Renal cortex interstitium (tissue), 11 donors: Measurements from ENCODE around the gene CCDC148. TPM values are rescaled to one million over a fixed set of nuclear protein-coding genes. Genes with fewer than 3 reads are reported as not detected.

ENCODE experiments used
- DNase-seq, 11 donors: peaks; one replicate each; pipeline ENCODE4 v3.0.0-alpha.2; 2013; ENCODE audit warnings: low read depth in 9 of 11, low spot score in 4 of 11; ENCODE audit errors: extremely low read depth in 1 of 11
- polyA plus RNA-seq, 3 donors: library from polyadenylated mRNA; unstranded; fragments of 120-200 nt; gene quantifications; one replicate each; pipeline ENCODE4 v1.2.1, GENCODE V29; 2013; ENCODE audit not compliant: insufficient read length in 3 of 3

The CCDC148 gene
- polyA plus RNA-seq, 3 donors: 8.0 to 12.7 (median 8.4) TPM

DNA sequence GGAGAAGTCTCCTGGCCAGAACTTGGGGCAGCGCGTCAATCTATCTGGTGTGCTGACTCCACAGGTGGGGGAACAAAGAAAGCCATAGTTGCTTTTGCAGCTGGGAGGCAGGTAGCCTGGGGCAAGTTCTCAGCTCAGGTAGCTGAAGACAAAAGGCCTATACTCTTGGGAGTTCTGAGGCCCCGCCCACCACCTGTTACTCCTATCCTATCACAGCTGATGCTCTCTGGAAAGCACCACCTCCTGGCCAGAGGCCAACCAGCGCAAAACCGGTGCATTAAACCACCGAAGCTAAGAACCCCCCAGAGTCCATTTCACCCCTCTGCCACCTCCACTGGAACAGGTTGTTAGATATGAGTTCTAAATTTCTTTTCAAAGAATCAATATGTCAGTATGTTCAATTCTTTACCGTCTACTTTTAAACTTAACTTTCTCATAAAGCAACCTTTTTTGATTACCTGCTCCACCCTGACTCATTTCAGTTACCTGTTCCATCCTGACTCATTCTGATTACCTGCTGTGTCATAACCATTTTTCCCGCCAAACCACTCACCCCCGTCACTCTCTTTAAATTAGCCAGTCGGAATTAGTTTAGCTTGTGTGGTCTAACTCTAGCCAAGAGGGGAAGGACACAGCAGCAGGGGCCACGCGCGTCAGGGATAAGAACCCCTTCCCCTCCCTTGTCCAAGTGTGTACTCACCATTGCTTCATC lies 311.5 kb downstream of the CCDC148 start:
- no peak for DNase-seq

- no peak for DNase-seq
These were observed 312.7 kb downstream of the CCDC148 start for GRCh38 chr2:158143703-158144360.

DNA sequence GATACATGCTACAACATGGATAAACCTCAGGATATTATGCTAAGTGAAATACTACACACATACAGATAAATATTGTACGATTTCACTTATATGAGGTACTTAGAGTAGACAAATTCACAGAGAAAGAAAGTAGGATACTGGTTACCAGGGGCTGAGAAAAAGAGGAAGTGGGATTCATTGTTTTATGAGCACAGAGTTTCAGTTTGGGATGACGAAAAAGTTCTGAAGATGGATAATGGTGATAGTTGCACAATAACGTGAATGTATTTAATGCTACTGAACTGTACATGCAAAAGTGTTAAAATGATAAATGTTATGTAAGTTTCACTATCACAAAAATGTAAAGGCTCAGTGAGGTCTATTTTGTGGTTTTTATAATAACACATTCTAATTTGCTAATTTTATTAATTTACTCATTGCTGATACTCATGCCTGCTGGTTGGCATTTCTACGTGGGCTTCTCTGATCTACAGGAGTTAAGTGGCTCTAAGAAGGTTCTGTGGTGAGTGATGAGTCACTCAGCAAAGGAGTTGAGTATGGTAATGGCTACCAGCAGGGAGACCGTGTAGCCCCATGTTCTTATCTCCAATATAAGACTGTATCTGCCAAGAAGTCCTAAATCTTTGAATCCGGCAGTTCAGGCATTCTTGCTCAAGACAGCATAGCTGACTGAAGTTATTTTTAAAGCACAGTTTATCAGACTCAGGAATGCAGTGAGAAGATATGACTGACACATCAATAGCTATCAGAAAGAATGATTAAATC lies 313.8 kb downstream of the CCDC148 start:
- DNase-seq: no peak

DNA sequence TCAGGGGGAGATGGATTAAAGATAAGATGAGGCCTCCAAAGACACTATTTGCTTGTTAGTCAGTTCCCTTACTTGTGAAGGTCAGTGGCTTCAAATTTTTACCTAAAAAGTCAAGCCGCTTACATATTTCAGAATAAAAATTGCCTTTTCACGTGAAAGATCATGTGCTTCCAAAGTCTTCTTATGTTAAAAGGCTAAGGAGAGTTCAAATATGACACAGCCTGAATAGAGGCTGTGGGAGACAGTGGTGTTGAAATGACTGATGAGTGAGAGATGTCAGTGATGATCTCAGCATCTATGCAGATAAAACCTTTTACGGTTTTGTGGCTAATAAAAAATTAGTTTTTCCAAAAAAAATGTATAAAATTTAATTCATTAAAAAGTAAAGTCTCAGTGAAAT lies 314.4 kb downstream of the CCDC148 start:
- no peak for DNase-seq

GRCh38 chr2:158140201-158140600 lies 316.4 kb downstream of the CCDC148 start:
- no peak for DNase-seq

DNA sequence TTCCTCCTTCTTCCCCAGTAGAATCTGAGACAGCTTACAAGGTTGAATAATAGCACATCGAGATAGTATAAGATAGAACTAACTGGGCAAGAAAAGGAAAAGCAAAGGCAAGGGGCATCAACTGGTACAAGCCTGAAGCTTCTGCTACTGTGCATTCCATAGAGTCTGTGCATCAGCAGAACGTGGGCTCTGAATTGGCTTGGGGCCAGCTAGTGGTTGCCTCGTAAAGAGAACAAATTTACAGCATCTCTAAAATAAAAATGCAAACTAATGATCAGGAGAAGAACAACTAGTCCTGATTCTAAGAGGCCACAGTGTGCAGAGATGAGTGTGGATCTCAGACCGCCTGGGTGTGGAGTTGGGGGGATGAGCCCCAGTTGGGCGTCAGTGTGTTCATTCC lies 318.3 kb downstream of the CCDC148 start:
- no peak for DNase-seq

DNA sequence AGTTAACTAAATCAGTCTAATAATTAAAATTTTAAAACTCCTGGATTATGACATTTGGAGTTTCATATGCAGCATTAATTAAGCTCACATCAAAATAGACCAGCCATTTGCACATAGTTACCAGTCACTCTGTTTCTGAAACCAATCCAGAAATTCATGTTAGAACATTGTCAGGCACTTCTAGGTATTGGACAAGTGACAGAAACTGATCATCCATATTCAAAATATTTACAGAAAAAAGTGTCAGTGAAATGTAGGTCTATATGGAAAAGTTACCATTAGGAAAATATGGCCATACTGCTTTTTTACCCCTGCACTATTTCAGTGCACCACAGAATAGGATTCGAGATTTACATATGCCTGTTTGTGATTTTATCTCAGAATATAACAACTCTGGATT lies 321.5 kb downstream of the CCDC148 start:
- DNase-seq: no peak

DNA sequence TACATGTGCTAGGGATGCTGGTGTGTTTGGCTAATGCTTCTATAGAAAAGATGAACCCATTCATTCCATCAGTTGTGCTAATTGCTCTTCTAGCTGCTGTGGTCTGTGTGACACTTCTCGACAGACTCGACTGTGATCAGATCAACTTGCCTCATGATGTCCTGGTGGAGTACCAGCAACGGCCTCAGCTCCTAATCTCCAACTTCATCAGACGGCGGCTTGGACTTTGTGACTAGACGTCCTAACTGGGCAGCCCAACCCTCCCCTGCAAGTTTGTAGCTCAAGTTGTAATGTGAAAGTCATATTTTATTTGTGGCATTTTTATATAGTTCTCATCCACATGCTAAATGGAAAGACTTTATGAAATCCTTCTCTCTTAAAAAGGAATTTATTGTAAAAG lies 321.9 kb downstream of the CCDC148 start:
- DNase-seq: no peak

- no peak for DNase-seq
These were observed 322.5 kb downstream of the CCDC148 start for GRCh38 chr2:158134055-158134454.

DNA sequence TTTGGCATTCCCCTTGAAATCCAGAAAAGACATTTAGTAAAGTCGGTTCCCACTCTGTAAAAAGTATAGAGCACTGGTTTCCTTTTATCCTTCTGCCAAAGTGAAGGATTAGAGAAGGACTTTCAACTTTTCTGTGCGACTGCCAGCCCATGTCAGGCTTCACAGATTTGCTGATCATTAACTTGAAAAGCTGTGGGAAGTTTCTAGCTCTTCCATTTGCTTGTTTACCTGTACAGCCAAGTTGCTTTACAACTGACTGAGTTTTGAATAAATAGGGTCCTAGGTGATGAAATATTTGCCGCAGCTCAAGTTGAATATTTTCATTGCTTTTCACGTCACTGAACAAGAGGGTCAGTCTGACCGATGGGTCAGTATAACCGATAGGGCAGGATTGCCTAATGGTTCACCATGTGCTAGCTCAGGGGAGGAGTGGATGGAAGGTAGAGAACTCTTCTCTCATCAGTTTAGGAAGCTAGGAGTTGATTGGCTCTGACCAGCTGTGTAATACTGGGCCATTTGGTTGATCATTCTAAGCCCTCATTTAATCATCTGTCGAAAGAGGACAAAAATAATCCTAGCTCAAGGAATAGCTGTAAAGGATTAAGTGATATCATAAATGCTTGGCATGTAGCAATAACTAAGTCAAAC lies 324.5 kb downstream of the CCDC148 start:
- peak in 6 of 11 donors; percentile 15 to 78 (median 45) for DNase-seq

DNA sequence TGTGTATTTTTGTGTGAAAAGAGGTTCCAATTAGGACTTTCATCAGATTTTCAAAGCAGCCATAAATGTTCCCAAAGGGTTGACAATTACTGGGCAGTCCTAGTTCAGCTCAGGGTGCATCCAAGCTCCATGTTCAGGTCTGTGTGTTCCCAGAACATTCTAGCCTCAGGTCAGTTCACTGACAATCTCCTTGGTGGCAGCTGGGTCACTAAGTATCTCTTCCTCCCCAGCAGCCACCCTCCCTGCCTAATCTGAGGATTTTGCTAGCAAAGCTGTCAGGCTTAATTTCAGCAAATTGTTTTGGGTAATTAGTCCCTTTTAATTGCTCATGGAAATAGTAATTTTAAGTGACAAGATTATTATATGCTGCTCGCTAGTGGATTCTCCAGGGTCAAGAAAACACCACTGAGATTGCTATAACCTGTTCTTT lies 325.1 kb downstream of the CCDC148 start:
- no peak for DNase-seq

- peak in 1 of 11 donors; percentile 43 for DNase-seq
These were observed 325.6 kb downstream of the CCDC148 start for GRCh38 chr2:158130832-158131473.

DNA sequence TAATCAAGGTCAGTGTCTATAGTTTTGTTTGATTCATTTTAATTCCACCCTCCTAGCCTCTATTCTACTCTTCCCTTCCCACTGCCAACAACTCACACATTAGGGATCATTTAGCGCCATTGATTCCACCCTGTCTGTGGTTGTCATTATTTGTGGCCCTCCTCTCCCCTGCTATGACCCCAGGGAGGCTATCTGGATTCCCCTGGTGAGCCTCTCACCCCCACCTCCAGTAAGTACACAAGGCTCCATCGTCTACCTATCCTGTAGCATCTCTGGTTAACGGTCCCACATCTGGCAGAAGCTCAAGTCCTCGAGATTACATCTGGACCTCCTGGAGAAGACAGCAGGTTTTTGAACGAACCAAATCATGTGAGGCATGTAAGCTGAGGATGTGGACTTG lies 327.5 kb downstream of the CCDC148 start:
- DNase-seq: no peak

DNA sequence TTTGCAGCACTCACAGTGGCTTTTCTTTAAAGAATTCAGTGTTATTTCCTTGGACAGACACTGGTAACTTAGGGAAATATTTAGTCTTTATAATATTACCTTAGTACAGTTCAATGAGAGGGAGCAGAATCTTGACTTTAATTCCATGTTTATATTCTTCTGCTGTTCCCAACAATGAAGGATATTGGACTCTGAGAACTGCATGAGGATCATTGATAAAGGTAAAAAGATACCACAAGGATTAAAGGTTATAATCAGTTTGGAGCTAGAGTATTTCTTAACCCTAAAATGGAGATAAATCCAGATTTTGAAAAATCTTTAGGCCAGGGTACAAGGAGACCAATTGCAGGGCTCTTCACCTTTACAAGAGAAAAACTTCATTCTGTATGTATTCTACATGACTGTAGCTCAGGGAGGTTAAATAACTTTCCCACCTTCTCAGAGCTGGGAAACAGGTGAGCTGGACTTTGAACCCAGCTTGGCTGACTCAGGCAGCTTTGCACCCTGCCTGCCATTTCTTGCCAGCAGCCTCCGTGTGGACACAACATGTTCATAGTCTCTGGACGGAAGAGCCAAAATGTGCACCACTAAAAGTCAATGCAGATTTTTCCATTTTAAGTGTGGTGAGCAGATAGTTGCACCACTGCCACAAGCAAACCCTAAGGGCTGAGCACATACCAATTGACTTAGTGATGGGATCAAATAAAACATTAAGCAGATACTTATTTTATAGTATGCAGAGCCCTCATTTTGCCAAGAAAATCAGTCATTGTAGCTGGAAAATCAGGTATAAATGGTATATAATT lies 328.2 kb downstream of the CCDC148 start:
- no peak for DNase-seq

DNA sequence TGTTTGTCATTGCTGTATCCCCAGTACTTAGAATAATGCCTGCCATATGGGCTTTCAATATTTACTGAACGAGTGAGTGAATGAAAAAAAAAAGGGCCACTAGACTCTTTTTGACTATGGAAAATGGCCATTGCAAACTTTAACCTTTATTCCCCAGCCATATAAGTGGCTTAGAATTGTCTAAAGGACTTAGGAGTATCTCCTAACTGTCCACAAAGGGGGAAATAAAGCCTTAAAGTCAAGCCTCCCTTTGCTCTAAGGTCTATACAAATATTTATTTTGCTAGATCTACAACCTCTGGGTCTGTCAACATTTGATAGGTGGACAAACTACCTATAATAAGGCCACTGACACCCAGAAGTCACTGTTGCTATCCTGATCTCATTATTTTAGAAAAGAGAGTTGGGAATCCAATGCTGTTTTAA lies 329.2 kb downstream of the CCDC148 start:
- no peak for DNase-seq

- DNase-seq: no peak
These were observed 330.6 kb downstream of the CCDC148 start for GRCh38 chr2:158125756-158126498.

GRCh38 chr2:158124896-158125295 lies 331.7 kb downstream of the CCDC148 start:
- DNase-seq: no peak
